Measurements from ENCODE around the gene ESRP2.

DNA sequence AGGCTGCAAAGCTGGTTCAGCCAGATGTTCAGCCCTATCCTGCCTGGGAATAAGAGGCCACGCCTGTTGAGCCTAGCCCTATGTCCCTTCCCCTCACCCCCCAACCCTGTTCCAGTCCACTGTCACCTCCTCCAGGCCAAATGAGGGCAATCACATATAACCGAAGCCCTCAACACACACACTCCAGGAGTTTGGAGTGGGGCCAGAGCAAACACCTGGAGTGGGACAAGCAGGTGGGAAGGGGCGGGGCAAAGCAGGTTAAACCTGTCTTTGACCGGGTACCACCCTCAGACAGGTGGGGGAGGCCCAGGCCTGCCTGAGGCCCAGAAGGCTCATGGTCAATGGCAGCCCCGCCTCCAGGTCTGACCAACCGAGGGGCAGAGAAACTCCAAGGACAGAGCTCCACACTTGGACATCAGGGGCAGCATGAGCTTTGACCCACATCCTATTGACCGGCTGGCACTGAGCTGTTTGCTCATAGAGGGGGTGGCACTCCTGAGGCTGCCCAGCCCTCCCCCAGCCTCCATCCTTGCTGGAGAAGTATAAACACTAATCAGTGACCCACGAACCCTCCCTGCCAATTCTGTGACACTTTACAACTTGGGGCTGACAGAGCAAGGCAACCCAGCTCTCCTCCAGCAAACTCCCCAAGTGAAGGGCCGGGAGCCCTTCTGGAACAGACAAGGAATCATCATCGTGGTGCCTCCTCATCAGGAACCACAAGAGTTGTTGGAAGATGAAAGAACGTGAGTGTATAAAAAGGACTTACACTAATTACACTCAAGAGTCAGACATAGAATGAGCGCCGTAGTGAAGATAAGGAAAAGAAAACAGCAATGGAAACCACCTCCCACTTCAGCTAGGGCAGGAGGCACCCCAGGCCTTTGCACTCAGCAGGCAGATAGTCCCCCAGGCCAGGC is 1.5 kb downstream of the ESRP2 start:
- TF ChIP-seq, protein P1, sequence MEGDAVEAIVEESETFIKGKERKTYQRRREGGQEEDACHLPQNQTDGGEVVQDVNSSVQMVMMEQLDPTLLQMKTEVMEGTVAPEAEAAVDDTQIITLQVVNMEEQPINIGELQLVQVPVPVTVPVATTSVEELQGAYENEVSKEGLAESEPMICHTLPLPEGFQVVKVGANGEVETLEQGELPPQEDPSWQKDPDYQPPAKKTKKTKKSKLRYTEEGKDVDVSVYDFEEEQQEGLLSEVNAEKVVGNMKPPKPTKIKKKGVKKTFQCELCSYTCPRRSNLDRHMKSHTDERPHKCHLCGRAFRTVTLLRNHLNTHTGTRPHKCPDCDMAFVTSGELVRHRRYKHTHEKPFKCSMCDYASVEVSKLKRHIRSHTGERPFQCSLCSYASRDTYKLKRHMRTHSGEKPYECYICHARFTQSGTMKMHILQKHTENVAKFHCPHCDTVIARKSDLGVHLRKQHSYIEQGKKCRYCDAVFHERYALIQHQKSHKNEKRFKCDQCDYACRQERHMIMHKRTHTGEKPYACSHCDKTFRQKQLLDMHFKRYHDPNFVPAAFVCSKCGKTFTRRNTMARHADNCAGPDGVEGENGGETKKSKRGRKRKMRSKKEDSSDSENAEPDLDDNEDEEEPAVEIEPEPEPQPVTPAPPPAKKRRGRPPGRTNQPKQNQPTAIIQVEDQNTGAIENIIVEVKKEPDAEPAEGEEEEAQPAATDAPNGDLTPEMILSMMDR (conservative IDR thresholded peaks at IDR 0.05; ENCODE audit: low read length) = no peak
- no peak for TF ChIP-seq EZH2phosphoT487 (IDR thresholded peaks at IDR 0.05; ENCODE audit: borderline replicate concordance)
